Left lobe of liver (tissue), 2 donors: ENCODE data around the gene UBR4. TPM values are rescaled to one million over a fixed set of nuclear protein-coding genes. Genes with fewer than 3 reads are reported as not detected.

Source experiments
- ATAC-seq: fragments of 200-7000 bp; cut with Tn5 transposase; one replicate; pipeline ENCODE4 v1.9.1; 2020; ENCODE audit warnings: mild to moderate bottlenecking, moderate library complexity
- DNase-seq: peaks from one replicate; pipeline ENCODE4 v3.0.0-alpha.2; 2020; ENCODE audit warnings: low spot score
- total RNA-seq: library from RNA; stranded (reverse); gene quantifications from one replicate; pipeline ENCODE4 v1.2.1, GENCODE V29; 2021
- donor health status: DM: no; HTN: no; CAD: no; lungs with moderate emphysema.
- donor health status: DM: no; HTN: yes; CAD: no.

UBR4 gene
- total RNA-seq, 1 donor from 2014 or later, result 127 TPM

DNA sequence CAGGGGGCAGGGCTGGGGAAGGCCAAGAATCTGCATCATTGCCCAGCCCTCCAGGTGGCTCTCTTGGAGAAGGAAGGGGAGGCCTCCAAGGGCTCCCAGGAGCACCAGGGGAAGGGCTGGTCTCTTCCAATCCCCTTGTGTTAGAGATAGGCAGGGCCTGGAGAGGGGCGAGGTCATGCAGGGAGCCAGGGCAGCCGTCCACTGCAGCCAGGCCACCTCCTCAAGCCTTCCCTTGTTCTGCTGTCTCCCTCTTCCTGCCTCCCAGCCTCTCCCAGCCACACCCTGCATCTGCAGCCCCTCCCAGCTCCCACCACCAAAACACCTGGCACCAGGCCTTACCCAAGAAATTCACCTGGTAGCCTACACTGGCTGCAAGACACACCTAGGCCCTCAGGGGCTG, 148.3 kb downstream of the UBR4 start:
- no peak for ATAC-seq
- DNase-seq, result no peak

DNA sequence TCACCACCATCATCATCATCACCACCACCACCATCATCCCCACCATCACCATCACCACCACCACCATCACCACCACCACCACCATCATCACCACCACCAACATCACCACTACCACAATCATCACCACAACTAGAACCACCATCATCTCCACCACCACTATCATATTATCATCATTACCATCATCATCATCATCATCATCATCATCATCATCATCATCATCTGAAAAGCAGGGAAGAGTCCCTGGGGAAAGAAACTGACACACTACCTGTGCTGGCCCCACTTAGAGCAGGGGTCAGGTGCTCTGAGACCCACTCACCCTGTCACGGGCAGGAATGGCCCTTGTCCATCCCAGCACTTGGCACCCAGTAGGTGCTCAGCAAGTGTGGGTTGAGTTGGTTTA, 148.7 kb downstream of the UBR4 start:
- DNase-seq (no peak), ATAC-seq (no peak)

DNA sequence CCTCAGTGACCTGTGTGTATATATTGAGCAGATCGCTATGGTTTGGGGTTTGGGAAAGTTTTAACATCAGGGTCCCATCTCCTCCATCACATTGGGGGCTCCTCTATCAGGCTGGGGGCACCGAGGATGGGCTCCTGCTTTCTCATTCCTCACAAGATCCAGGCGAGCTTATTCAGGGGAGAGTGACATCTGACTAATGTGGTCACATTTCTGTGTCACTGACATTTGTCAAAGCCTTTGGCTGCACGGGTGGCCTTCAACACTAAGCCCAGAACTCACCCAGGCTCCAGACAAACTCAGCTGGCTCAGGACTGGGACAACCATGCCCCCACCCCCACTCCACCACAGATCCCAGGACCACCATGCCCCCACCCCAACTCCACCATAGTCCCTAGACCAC, 150.3 kb downstream of the UBR4 start:
- DNase-seq (no peak), ATAC-seq (no peak)

DNA sequence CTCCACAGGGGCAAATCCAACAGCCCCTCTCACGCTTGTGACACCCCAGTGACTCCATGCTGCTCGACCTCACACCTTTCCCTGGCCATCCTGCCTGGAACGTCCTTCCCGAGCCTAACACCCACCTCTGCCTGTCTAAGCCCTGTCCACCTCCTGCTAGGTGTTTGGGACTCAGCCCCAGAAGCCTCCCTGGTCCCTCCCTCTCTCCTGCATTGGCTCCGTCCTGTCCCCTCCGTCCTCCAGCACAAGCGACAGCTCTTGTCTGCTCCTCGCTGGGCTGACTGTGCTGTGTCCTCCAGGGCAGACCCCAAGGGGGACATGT, 151.6 kb downstream of the UBR4 start:
- DNase-seq (no peak), ATAC-seq (no peak)

DNA sequence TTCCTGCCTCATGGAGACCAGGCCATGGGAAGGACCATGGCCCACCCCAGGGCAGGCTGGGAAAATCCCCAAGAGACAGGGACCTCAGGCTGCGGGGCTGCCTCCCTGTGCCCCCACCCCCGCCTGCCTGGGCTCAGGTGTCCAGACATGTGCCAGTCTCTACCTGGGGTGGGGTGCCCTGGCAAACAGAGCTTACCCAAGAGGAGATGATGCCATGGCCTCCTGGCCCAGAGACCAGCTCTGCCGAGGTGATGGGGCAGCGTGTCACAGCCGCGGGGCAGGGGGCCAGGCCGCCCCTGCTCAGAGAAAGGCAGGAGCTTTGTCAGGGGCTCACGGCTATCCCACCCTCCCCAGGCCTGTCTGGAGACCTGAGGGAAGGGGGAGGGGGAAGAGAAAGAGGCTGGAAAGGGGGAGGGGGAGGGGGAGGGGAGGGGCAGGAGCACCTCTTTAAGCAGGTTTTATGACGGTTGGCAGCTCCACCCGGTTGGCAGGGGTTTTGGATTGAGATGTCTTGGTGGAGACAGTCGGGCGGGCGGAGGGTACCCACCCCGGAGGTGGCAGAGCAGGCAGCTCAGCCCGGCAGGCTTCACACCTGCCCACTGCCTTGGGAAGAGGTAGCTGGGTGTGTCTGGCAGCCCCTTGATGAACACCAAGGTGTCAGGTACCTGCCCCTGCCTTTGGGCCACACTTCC, 152.1 kb downstream of the UBR4 start:
- DNase-seq (no peak), ATAC-seq (no peak)

DNA sequence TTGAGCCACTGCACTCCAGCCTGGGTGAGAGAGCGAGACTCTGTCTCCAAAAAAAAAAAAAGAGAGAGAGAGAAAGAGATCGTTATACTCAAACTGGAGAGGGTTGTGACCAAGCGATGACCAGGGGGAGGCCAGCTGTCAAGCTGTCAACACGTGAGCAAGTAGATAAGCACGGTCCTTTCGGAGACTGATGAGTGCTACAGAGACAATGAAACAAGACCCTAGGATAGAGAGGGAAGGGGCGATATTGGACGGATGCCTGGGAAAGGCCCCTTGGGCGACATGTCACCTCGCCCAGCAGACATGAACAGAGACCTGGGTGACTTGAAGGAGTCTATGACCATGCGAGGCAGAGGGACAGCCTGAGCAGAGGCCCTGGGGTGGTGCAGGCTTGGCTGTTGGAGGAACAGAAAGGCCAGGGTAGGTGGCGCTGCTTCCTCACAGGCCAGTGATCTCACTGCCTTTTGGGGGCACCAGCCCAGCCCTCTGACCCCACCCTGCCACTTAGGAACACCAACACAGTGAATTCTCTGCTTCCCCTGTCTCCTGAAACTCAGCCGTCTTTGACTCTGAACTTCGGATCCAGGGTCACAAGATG, 152.8 kb downstream of the UBR4 start:
- ATAC-seq (no peak), DNase-seq (no peak)

DNA sequence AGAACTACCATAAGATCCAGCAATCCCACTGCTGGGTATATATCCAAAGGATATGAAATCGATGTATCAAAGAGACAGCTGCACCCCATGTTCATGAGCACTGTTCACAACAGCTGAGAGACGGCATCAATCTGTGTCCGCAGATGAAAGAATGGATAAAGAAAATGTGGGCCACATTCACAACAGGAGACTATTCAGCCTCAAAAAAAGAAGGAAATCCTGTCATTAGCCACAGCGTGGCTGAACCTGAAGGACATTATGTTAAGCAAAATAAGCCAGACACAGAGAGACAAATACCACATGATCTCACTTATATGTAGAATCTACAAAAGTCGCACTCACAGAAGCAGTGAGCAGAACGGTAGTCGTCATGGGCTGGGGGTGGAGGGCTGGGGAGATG, 154.4 kb downstream of the UBR4 start:
- no peak for ATAC-seq
- no peak for DNase-seq

DNA sequence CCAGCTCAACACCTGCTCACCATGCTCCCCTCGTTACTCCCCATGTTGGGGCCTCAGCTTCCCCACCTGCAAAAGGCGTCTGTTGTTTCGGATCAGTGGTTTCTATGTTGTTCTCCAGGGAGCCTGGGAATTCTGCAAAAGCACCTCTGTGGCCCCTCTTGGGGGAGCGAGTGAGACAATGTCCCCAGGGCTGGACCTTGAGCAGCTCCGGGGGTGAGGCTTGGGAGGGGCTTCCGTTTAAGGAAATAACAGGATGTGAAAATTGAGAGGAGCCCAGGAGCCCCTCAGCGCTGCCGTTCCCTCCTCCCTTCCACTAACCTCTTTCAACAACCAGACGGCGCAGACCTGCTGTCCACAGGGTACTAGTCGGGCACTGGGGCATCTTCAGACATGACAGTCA, 155.1 kb downstream of the UBR4 start:
- ATAC-seq, result no peak
- peak; percentile 40 for DNase-seq

DNA sequence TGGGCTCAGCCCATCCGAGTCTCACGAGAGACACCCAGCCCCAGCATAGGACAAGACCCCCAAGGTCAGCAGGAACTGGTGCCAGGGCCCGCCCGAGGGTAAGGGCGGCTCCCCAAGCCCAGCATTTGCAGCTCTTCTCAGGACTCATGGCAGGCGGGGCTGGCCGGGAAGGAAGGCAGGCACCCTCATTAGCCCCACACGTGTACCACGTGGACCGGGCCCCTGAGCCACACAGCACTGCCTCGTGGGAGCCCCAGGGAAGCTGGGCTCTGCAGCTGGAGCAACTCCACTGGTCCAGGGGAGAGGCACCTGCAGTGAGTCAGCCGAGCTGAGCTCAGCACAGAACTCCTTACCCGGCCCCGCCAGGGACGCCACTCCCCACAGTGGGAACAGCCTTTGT, 155.8 kb downstream of the UBR4 start:
- DNase-seq (peak; percentile 40), ATAC-seq (no peak)

DNA sequence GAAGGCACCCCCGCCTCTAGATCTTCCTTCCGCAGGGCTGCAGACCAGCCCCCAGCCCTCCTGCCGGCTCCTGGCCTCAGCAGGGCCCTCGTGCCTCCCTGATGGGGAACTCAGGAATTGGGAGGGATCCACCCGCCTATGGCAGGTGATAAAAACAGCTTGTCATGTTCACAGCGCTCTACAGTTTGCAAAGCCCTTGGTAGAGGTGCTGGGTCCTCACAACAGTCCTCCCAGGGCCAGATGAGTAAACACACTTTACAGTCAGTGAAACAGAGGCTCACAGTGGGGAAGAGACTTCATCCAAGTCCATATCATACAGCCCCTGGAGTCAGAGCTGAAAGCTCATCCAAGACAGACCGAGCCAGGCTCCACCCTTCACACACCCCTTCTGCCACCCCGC, 156.6 kb downstream of the UBR4 start:
- ATAC-seq, result no peak
- no peak for DNase-seq

DNA sequence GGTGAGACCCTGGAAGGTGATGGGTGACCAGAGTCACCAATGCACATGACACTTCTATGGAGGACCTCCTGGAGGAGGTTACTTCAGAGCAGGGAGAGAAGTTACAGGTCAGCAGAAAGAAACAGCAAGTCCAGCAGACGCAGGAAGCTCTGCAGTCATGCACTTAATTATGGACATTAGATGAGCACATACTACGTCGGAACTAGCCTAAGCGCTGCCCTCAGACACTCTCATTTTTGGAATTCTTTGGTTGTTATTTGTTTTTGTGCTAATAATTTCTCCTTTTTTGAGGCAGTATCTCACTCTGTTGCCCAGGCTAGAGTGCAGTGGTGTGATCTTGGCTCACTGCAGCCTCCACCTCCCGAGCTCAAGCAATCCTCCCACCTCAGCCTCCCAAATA, 160.3 kb downstream of the UBR4 start:
- ATAC-seq, result no peak
- DNase-seq, result no peak

DNA sequence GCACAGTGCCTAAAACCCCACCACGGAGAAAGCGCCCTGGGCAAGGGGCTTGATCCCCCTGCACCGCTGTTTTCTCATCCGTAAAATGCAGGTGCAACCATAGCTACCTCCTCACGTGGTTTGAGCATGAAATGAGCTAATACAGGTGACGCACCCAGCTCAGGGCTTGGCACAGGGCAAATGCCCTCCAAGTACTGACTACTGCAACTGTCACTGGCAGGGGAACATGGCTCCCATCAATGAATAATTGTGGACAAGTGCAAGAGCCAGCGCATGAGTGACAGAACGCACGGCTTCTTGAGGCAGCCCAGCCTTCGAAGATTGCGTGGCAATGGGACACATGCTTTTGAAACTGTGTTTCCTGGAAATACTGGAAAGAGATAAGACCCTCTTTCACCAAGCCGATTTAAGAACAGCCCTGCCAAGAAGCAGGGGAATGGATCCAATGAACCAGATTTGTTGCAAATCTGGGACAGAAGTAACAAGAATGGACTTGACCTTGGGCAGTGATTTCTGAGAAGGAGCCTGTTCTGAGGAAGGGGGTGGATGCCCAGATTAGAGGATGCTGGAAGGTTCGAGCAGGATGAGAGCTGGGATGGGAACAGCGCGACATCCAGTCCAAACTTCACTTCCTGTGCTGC, 160.8 kb downstream of the UBR4 start:
- ATAC-seq (no peak), DNase-seq (no peak)

DNA sequence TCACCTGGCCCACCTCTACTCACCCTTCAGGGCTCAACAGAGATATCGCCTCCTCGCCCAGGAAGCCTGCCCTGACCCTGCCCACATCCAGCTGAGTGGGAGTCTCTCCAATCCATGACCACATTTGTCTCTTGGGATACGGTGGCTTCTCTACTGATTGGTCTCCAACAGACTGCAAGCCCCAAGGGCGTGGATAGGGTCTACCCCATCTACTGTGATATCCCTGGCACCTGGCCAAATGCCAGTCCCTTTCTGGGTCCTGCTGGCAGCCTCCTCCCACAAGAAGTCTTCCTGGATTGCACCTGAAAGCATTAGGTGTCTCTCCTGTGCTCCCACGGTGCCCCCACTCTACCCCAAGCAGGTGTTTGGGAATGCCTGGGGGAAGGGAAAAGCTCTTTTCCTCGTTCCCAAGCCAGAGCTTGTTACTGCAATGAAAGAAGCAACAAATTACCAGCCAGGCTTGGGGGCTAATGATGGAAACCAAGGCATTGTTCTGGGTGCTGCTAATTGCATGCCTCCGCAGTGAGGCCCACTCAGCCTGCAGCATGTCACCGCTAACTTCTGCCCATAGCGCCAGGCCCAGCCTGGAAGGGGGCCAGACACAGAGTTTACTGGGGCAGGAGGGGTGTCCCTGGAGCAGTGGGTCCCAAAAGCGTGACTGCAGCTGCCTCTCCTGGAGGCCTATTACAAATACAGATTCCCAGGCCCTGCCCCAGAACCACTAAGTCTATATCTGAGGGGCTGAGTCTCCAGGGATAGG, 162.9 kb downstream of the UBR4 start:
- ATAC-seq (no peak), DNase-seq (peak; percentile 47)

DNA sequence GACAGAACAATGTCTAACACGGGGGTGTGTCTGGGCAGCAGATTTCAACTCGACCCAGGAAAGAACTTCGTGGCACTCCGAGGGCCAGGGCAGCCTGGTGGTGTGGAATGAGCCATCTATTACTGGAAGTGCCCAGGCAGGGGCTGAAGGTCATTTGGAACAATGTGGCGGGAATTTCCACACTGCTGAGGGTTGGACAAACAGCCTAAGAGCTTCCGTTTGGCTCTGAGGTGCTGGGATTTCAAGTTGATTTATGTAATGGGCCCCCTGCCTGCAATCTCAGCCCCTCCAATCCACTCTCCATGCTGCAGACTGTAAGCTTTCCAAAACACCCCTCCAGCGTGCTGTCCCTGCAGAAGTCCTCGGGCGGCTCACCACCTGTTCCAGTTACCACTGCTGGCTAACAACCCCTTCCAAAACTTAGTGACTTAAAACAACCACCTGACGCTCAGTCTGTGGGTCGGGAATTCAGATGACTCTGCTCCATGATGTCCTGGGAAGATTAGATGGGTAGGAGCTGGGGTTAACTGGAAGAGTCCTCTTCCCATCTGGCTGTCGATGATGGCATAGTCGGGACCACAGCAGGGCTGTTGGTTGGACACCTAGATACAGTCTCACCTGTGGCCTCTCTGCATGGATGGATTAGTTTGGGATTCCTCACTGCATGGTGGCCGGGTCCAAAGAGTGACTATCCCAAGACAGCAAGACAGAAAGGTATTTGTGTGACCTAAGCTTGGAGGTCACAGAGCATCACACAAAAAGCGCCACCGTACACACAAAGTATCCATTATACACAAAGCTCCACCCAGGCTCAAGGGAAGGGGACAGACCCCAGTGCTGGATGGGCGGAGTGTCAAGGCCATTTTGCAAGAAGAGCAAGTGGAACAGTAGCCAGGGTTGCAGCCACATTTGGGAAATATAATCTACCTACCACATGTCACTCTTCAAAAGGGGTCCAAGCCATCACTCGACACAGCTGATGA, 163.9 kb downstream of the UBR4 start:
- ATAC-seq, result peak; percentile 90

DNA sequence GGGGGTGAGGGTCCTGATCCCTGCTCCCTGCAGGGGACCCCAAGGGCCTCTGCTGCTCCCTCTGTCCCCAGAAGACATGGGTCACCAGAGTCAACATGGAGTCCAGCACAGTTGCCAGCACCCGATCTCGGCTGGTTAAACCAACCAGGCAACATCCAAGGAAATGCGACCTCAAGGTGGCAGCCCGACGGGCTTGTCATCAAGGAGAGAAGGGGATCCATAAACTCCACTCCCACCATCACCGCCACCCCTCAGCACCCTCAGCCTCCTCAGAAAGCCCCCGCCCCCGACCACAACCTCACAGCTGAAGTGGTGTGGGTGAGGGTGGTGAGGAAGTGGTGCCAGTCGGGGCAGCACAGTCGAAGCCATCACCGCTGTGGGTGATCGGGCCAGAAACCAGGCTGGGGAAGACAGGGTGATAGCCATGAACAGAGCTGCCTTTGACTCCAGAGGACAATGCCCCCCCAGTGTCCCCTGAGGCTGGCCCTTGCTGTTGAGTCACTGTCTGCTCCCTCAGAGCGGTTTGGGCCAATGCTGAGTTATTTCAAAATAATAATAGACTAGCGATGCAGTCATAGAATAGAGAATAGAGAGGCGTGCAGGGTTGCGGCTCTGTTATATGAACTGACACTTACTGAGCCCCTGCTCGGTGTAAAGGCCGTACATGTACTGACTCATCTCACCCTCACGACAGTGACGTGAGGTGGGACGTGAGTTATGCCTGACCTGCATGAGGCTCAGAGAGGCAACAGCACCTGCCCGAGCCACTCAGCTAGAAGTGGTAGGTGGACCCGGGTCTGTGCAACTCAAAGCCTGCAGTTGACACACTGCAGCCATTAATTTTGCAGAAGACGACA, 164.9 kb downstream of the UBR4 start:
- ATAC-seq (no peak), DNase-seq (peak; percentile 45)

More for the DNA sequence above, 163.9 kb downstream of the UBR4 start:
- peak; percentile 93 for DNase-seq

DNA sequence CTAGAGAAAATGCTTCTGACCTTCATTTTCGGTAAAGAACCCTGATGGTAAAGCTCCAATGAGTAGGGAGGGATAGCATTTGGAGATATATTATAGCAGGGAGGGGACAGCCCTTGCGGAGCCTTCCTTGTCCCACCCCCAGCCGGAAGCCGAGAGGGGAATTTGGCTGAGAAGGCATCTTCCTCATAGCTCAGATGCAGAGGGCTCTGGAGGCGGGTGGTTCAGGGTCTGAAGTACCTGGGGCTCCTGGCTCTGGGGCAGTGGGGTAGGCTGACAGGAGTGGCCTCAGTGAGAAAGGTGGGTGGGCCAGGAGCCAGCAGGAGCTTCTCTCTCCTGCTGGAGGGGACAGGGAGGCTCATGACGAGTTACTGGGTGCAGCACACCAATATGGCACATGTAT, 165.6 kb downstream of the UBR4 start:
- no peak for ATAC-seq
- DNase-seq, result peak; percentile 41

DNA sequence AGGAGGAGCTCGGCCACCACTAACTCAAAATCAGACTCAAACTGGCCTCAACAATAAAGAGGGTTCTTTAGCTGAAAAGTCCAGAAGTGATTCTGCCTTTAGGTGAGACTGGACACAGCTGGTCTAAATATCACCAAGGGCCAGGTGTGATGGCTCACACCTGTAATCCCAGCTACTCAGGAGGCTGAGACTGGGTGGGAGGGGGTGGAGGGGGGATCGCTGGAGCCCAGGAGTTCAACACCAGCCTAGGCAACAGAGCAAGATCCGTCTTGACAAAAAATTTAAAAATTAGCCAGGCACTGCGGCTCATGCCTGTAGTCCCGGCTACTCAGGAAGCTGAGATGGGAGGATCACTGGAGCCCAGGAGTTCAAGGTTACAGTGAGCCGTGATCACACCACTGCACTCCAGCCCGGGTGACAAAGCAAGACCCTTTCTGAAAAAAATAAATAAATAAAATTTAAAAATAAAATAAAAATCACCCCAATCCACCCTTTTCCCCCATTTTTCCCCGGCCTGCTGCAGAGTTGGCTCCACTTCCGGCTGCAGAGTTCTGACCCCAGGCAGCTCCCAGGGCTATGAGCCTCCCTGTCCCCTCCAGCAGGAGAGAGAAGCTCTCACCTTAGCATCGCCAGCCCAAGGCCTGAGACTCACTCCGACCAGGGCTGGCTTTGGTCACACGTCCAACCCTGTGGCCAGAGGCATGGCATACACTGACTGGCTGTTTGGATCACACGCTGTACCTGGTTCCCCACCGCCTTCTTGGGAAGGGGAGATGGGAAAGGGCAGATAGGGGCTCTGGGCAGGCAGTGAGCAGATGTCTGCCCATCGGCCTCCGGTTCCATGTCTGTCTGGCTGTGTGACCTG, 166.3 kb downstream of the UBR4 start:
- ATAC-seq (no peak), DNase-seq (no peak)

DNA sequence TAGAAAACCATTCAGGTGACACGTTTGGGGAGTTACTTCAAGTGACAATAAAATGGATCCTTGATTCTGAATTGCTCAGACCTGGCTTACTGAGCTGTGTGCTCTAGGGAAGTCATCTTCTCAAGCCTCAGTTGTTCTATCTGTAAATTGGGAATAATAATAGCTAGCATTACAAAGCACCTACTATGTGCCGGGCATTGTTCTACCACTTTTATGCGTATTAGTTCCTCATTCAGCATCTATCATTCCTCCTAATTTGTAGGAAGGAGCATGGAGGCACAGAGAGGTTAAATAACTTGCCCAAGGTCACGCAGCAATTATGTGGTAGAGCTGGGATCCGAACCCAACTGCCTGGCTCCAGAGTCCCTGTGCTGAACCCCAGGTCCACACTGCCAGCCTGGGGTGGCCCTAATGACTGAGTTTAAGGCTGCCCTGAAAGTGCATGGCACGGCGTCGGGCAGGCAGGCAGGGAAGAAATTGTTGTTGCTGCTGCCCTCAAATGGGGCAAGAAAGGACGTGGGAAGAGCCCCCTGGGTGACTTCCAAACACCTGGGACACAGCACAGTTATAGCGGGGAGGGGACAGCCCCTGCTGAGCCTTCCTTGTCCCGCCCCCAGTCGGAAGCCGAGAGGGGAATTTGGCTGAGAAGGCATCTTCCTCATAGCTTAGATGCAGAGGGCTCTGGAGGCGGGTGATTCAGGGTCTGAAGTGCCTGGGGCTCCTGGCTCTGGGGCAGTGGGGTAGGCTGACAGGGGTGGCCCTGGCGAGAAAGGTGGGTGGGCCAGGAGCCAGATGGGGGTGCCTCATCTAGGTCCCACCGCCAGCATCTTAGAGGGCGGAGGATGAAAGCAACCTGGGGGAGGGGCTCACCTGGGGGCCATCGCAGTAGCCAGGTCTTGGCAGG, 167.1 kb downstream of the UBR4 start:
- DNase-seq (no peak), ATAC-seq (no peak)
